PC-3 (cell line): Measurements from ENCODE around the gene MED15. TPM values are rescaled to one million over a fixed set of nuclear protein-coding genes. Genes with fewer than 3 reads are reported as not detected.

Experiments used
- ATAC-seq: fragments of 200-7000 bp; cut with Tn5 transposase; 2 replicates; pipeline ENCODE4 v1.9.1; 2020; ENCODE audit warnings: mild to moderate bottlenecking, moderate library complexity
- BruUV-seq: library from RNA; stranded (reverse); fragments of 400-500 nt; replicated peaks from 2 replicates; lab custom pipeline; 2021; lab: Mats Ljungman, UMichigan
- CTCF ChIA-PET: fragments of 300-600 bp; sonication (Branson Sonifier 250); formaldehyde crosslinking; loops from one replicate; lab custom pipeline; 2022; ENCODE audit warnings: antibody characterized with exemption; lab: Charles Lee
- POLR2A ChIA-PET: fragments of 300-600 bp; sonication (Branson Sonifier 250); formaldehyde crosslinking; loops from one replicate; lab custom pipeline; 2022; ENCODE audit warnings: antibody characterized with exemption; ENCODE audit not compliant: unreplicated experiment; lab: Charles Lee
- DNase-seq: peaks from one replicate; pipeline ENCODE4 v3.0.0-alpha.2; 2015
- H2AFZ ChIP-seq: fragments of 300-600 bp; sonication (generic); 2 replicates; pipeline ENCODE4 v1.6.0; 2016; ENCODE audit warnings: antibody characterized with exemption, low read length
- H3F3A ChIP-seq: fragments of 300-600 bp; sonication (generic); one replicate; pipeline ENCODE4 v1.6.0; 2017; ENCODE audit warnings: antibody characterized with exemption, low read length, control low read depth, mild to moderate bottlenecking; ENCODE audit not compliant: unreplicated experiment
- H3K27ac ChIP-seq: fragments of 300-600 bp; sonication (generic); 2 replicates; pipeline ENCODE4 v1.5.1; 2016; ENCODE audit warnings: mild to moderate bottlenecking, low read length
- H3K27me3 ChIP-seq: fragments of 300-600 bp; sonication (generic); 2 replicates; pipeline ENCODE4 v1.6.1; 2016; ENCODE audit warnings: low read length, mixed read lengths
- H3K36me3 ChIP-seq: fragments of 300-600 bp; sonication (generic); 2 replicates; pipeline ENCODE4 v1.6.1; 2016; ENCODE audit warnings: low read depth, mixed run types, low read length, mixed read lengths
- H3K4me1 ChIP-seq: fragments of 300-600 bp; sonication (generic); 2 replicates; pipeline ENCODE4 v1.5.1; 2016; ENCODE audit warnings: low read length; ENCODE audit not compliant: insufficient read depth
- H3K4me2 ChIP-seq: fragments of 300-600 bp; sonication (generic); 2 replicates; pipeline ENCODE4 v1.6.0; 2016; ENCODE audit warnings: low read length
- H3K4me3 ChIP-seq: fragments of 300-600 bp; sonication (generic); 2 replicates; pipeline ENCODE4 v1.5.1; 2016; ENCODE audit warnings: mild to moderate bottlenecking, low read length, mixed read lengths
- H3K79me2 ChIP-seq: fragments of 300-600 bp; sonication (generic); 2 replicates; pipeline ENCODE4 v1.6.1; 2017; ENCODE audit warnings: low read length, mixed read lengths
- H3K9ac ChIP-seq: fragments of 300-600 bp; sonication (generic); 2 replicates; pipeline ENCODE4 v1.6.0; 2016; ENCODE audit warnings: mild to moderate bottlenecking, low read length
- H3K9me2 ChIP-seq: fragments of 300-600 bp; sonication (generic); replicated peaks from 2 replicates; pipeline ENCODE4 v1.6.1; 2016; ENCODE audit warnings: mixed run types, low read length, mixed read lengths
- H3K9me3 ChIP-seq: fragments of 300-600 bp; sonication (generic); 2 replicates; pipeline ENCODE4 v1.6.1; 2016; ENCODE audit warnings: low read length, mixed read lengths
- H4K20me1 ChIP-seq: fragments of 300-600 bp; sonication (generic); 2 replicates; pipeline ENCODE4 v1.6.1; 2016; ENCODE audit warnings: low read length, mixed read lengths
- CTCF ChIP-seq: fragments of 300-600 bp; sonication (generic); conservative IDR thresholded peaks from 2 replicates; pipeline ENCODE4 v1.5.1; 2017; ENCODE audit warnings: antibody characterized with exemption, low read depth, mild to moderate bottlenecking, low read length
- EZH2 ChIP-seq: fragments of 300-600 bp; sonication (generic); IDR thresholded peaks from one replicate; pipeline ENCODE4 v1.6.1; 2017; ENCODE audit warnings: antibody characterized with exemption, mild to moderate bottlenecking, low read length; ENCODE audit not compliant: unreplicated experiment
- EZH2phosphoT487 ChIP-seq: fragments of 300-600 bp; sonication (generic); IDR thresholded peaks from 2 replicates; pipeline ENCODE4 v1.6.1; 2018; ENCODE audit warnings: mild to moderate bottlenecking, antibody characterized with exemption, low read length, borderline replicate concordance
- intact Hi-C: fragments of 100-400 bp; cut with micrococcal nuclease; formaldehyde crosslinking; loops from 2 replicates; pipeline ENCODE4 v1.9.0; 2023
- total RNA-seq: library from RNA; depleted of rRNA; stranded (reverse); fragments of >200 nt; gene quantifications from 2 replicates; pipeline ENCODE4 v1.2.3, GENCODE V29; 2014

The MED15 gene
- total RNA-seq, 1 experiment from 2014 or later: 55.9 TPM

GRCh38 chr22:20484948-20485683, 22.3 kb upstream of the MED15 start:
- Histone ChIP-seq H3K4me1 (no peaks in the 10 kb centered on the region), H3K27me3 (no peaks in the 10 kb centered on the region), H3K4me3 (no peak overlapping the region), H3K27ac (no peak overlapping the region), H3K36me3 (no peaks in the 10 kb centered on the region), H3K79me2 (no peaks in the 10 kb centered on the region), H3K9me2 (no peaks in the 10 kb centered on the region), H3K9me3 (no peaks in the 10 kb centered on the region), H4K20me1 (no peaks in the 10 kb centered on the region), H2AFZ (no peak overlapping the region), H3K4me2 (no peak overlapping the region), H3K9ac (no peak overlapping the region), H3F3A (no peaks in the 10 kb centered on the region)
- TF ChIP-seq EZH2 (no peak), CTCF (no peak), EZH2phosphoT487 (no peak)
- ATAC-seq (no peak), DNase-seq (no peak)
- ChIA-PET POLR2A (no interaction called here), CTCF (no interaction called here)
- BruUV-seq: no TSS peak
- intact Hi-C loops: no loop called here

GRCh38 chr22:20486229-20486628, 21.2 kb upstream of the MED15 start:
- no peak for ATAC-seq
- POLR2A ChIA-PET: no interaction called here
- Histone ChIP-seq H3K27ac (no peak overlapping the region), H3K4me2 (no peak overlapping the region), H4K20me1 (no peaks in the 10 kb centered on the region), H3K9ac (no peak overlapping the region), H3K9me3 (no peaks in the 10 kb centered on the region), H2AFZ (no peak overlapping the region), H3K4me3 (no peak overlapping the region), H3K4me1 (no peaks in the 10 kb centered on the region), H3K27me3 (no peaks in the 10 kb centered on the region), H3F3A (no peaks in the 10 kb centered on the region), H3K79me2 (no peaks in the 10 kb centered on the region), H3K36me3 (no peaks in the 10 kb centered on the region), H3K9me2 (no peaks in the 10 kb centered on the region)
- intact Hi-C loops: no loop called here
- DNase-seq: no peak
- BruUV-seq: no TSS peak
- TF ChIP-seq CTCF (no peak), EZH2 (no peak), EZH2phosphoT487 (no peak)
- CTCF ChIA-PET: interaction anchor here (0.5 kb wide), 1 partner anchor 68 kb away, joined by 4 read pairs; no protein-coding TSS in a partner anchor

- intact Hi-C loops: no loop called here
- no peaks in the 10 kb centered on the region for H3K4me1 ChIP-seq
- POLR2A ChIA-PET: no interaction called here
- H3K9ac ChIP-seq: no peak overlapping the region
- CTCF ChIA-PET: no interaction called here
- no peak overlapping the region for H3K4me3 ChIP-seq
- H3K36me3 ChIP-seq: no peaks in the 10 kb centered on the region
- H3K27ac ChIP-seq: no peak overlapping the region
- no peak overlapping the region for H2AFZ ChIP-seq
- H4K20me1 ChIP-seq: no peaks in the 10 kb centered on the region
- no TSS peak for BruUV-seq
- ATAC-seq: no peak
- no peaks in the 10 kb centered on the region for H3K79me2 ChIP-seq
- no peaks in the 10 kb centered on the region for H3K9me3 ChIP-seq
- TF ChIP-seq CTCF: no peak
- DNase-seq: no peak
- no peaks in the 10 kb centered on the region for H3K27me3 ChIP-seq
- no peaks in the 10 kb centered on the region for H3F3A ChIP-seq
- no peak overlapping the region for H3K4me2 ChIP-seq
- H3K9me2 ChIP-seq: no peaks in the 10 kb centered on the region
Observed at GRCh38 chr22:20487715-20488114, 19.7 kb upstream of the MED15 start.
